AG04450 (cell line): ENCODE data around the gene CDH22. TPM values are rescaled to one million over a fixed set of nuclear protein-coding genes. Genes with fewer than 3 reads are reported as not detected.

Experiments used
- CTCF ChIA-PET: fragments of 300-600, 350-600 bp; formaldehyde crosslinking; extraction: SDS; loops from one replicate; lab custom pipeline; 2022; ENCODE audit warnings: antibody characterized with exemption, inconsistent platforms; lab: Charles Lee
- POLR2A ChIA-PET: fragments of 350-600 bp; formaldehyde crosslinking; extraction: SDS; loops from one replicate; lab custom pipeline; 2021; ENCODE audit warnings: antibody characterized with exemption, inconsistent platforms; lab: Yijun Ruan, JAX
- DNase-seq: peaks from one replicate; pipeline ENCODE4 v3.0.0-alpha.2; 2011; ENCODE audit warnings: low read depth, low spot score
- H3K27ac ChIP-seq: one replicate; pipeline ENCODE4 v1.5.1; 2012; ENCODE audit warnings: low read depth, low read length, control low read depth
- H3K27me3 ChIP-seq: one replicate; pipeline ENCODE4 v1.6.0; 2012; ENCODE audit warnings: low read length; ENCODE audit not compliant: control insufficient read depth, insufficient read depth
- H3K4me3 ChIP-seq: 2 replicates; pipeline ENCODE4 v1.5.1; 2011; ENCODE audit warnings: mild to moderate bottlenecking, low read depth, low read length, control low read depth
- H3K9me3 ChIP-seq: 2 replicates; pipeline ENCODE4 v1.5.1; 2012; ENCODE audit warnings: low read length; ENCODE audit not compliant: control insufficient read depth, insufficient read depth
- CTCF ChIP-seq: IDR thresholded peaks from 2 replicates; pipeline ENCODE4 v1.5.1; 2011; ENCODE audit warnings: low read depth, low read length, control low read depth, inconsistent platforms
- polyA plus RNA-seq: library from polyadenylated mRNA; depleted of rRNA; stranded (reverse); fragments of >200 nt; gene quantifications from 2 replicates; pipeline ENCODE4 v1.2.3, GENCODE V29; 2011

CDH22 gene
- polyA plus RNA-seq, 1 experiment, result not detected

- DNase-seq, result no peak
- Histone ChIP-seq H3K4me3 (no peak overlapping the region), H3K27ac (no peak overlapping the region), H3K9me3 (no peaks in the 10 kb centered on the region; the same call in 1 of the 2 replicates), H3K27me3 (peaks cover 51% of the 10 kb centered on the region)
- CTCF ChIA-PET, result interaction anchor here (0.6 to 1.3 kb wide), 5 partner anchors 20 to 107 kb away, joined by 3 to 5 read pairs (median 3); no protein-coding TSS in a partner anchor
- no peak for TF ChIP-seq CTCF
- POLR2A ChIA-PET, result no interaction called here
These were observed 3.4 kb downstream of the CDH22 start for GRCh38 chr20:46304852-46305251.

GRCh38 chr20:46304361-46304760 is 3.9 kb downstream of the CDH22 start:
- no peak overlapping the region for H3K27ac ChIP-seq
- no peaks in the 10 kb centered on the region; the same call in 1 of the 2 replicates for H3K9me3 ChIP-seq
- ChIA-PET POLR2A (no interaction called here), CTCF (interaction anchor here (1.0 kb wide), 1 partner anchor 27 kb away, joined by 3 read pairs; no protein-coding TSS in a partner anchor)
- peaks cover 49% of the 10 kb centered on the region for H3K27me3 ChIP-seq
- TF ChIP-seq CTCF, result no peak
- H3K4me3 ChIP-seq, result no peak overlapping the region
- no peak for DNase-seq

GRCh38 chr20:46303176-46303956 is 4.9 kb downstream of the CDH22 start:
- Histone ChIP-seq H3K27me3 (peaks cover 40% of the 10 kb centered on the region), H3K27ac (no peak overlapping the region), H3K9me3 (no peaks in the 10 kb centered on the region), H3K4me3 (no peak overlapping the region)
- CTCF ChIA-PET, result no interaction called here
- no peak for TF ChIP-seq CTCF
- POLR2A ChIA-PET, result no interaction called here
- DNase-seq, result no peak

- POLR2A ChIA-PET, result no interaction called here
- Histone ChIP-seq H3K27ac (no peak overlapping the region), H3K27me3 (peaks cover 38% of the 10 kb centered on the region), H3K9me3 (no peaks in the 10 kb centered on the region), H3K4me3 (no peak overlapping the region)
- CTCF ChIA-PET, result no interaction called here
- no peak for DNase-seq
- no peak for TF ChIP-seq CTCF
These were observed 6.2 kb downstream of the CDH22 start for GRCh38 chr20:46302106-46302505.

GRCh38 chr20:46300281-46300680 is 8.0 kb downstream of the CDH22 start:
- ChIA-PET POLR2A (no interaction called here), CTCF (no interaction called here)
- no peaks in the 10 kb centered on the region for H3K9me3 ChIP-seq
- H3K27ac ChIP-seq, result no peak overlapping the region
- DNase-seq, result no peak
- H3K27me3 ChIP-seq, result peaks cover 26% of the 10 kb centered on the region
- no peak for TF ChIP-seq CTCF
- H3K4me3 ChIP-seq, result no peak overlapping the region
